Suprapubic skin (tissue), 4 donors: ENCODE measurements around the gene NPC1. TPM values are rescaled to one million over a fixed set of nuclear protein-coding genes. Genes with fewer than 3 reads are reported as not detected.

ENCODE experiments used
- DNase-seq, 2 donors: peaks; one replicate each; pipeline ENCODE4 v3.0.0-alpha.2; 2019; ENCODE audit warnings: low spot score in 2 of 2
- H3K27ac ChIP-seq: fragments of 200-600 bp; sonication (generic); one replicate; pipeline ENCODE4 v1.5.1; 2019
- H3K27me3 ChIP-seq: fragments of 200-600 bp; sonication (generic); one replicate; pipeline ENCODE4 v1.5.1; 2019
- H3K36me3 ChIP-seq: fragments of 200-600 bp; sonication (generic); one replicate; pipeline ENCODE4 v1.5.1; 2019
- H3K4me1 ChIP-seq: fragments of 200-600 bp; sonication (generic); one replicate; pipeline ENCODE4 v1.5.1; 2019
- H3K4me3 ChIP-seq: fragments of 200-600 bp; sonication (generic); one replicate; pipeline ENCODE4 v1.5.1; 2019; ENCODE audit warnings: mild to moderate bottlenecking
- H3K9me3 ChIP-seq: fragments of 200-600 bp; sonication (generic); one replicate; pipeline ENCODE4 v1.5.1; 2019
- EP300 ChIP-seq: sonication (generic); formaldehyde crosslinking; IDR thresholded peaks from one replicate; pipeline ENCODE4 v1.6.1; 2017; ENCODE audit warnings: antibody characterized with exemption
- POLR2A ChIP-seq, 2 donors: fragments of 450-650 bp; IDR thresholded peaks; one replicate each; pipeline ENCODE4 v1.6.1; 2017; ENCODE audit warnings: antibody characterized with exemption in 2 of 2, mild to moderate bottlenecking in 2 of 2, moderate library complexity in 2 of 2
- POLR2AphosphoS5 ChIP-seq, 3 donors: sonication (generic); formaldehyde crosslinking; IDR thresholded peaks; one replicate each; pipeline ENCODE4 v1.6.1; 2017; ENCODE audit warnings: antibody characterized with exemption in 3 of 3
- WGBS: methylation state at CpG from one replicate; pipeline ENCODE4 v1.1.5; 2018; 5-methylcytosine and 5-hydroxymethylcytosine counted together
- total RNA-seq, 4 donors: library from RNA; depleted of rRNA; stranded (reverse); fragments of >200 nt; gene quantifications; one replicate each; pipeline ENCODE4 v1.1.0, GENCODE V29; 2016
- TF ChIP-seq, protein P1 (sequence below), 2 donors: fragments of 200-600 bp in 1 of 2; fragments of 450-650 bp in 1 of 2; sonication (generic) in 1 of 2; IDR thresholded peaks; one replicate each; pipeline ENCODE4 v1.5.1; 2016 to 2019; ENCODE audit warnings: antibody characterized with exemption in 2 of 2, mild to moderate bottlenecking in 1 of 2, moderate library complexity in 1 of 2

NPC1 gene
- total RNA-seq, 4 donors from 2014 or later, result 73.5 to 132 (median 90.3) TPM

DNA sequence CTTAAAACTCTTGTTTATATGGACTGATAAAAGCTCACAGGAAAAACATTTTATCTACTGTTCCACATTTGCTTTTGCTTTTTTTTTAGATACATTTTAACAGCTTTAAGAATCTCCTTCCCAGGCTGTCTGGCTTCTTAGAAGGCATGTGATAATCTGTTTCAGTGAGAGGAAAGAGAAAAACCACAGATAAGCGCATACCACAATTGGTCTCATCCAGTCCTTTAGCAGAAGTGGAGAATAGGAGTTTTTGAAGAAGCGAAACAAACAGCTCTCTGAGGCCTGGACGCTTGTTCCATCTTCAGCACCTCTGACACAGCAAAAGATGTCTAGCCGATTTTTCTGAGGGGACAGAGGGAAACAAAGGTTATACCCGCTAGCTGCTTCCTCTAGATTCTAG lies 45.4 kb downstream of the NPC1 start:
- Histone ChIP-seq H3K27ac (no peak overlapping the region), H3K4me1 (peaks cover 5% of the 10 kb centered on the region), H3K4me3 (no peak overlapping the region), H3K27me3 (no peaks in the 10 kb centered on the region), H3K36me3 (peaks cover 96% of the 10 kb centered on the region), H3K9me3 (no peaks in the 10 kb centered on the region)
- 68% methylated on average over 5 of the region's 5 CpGs for WGBS
- no peak for DNase-seq
- no peak for TF ChIP-seq EP300

DNA sequence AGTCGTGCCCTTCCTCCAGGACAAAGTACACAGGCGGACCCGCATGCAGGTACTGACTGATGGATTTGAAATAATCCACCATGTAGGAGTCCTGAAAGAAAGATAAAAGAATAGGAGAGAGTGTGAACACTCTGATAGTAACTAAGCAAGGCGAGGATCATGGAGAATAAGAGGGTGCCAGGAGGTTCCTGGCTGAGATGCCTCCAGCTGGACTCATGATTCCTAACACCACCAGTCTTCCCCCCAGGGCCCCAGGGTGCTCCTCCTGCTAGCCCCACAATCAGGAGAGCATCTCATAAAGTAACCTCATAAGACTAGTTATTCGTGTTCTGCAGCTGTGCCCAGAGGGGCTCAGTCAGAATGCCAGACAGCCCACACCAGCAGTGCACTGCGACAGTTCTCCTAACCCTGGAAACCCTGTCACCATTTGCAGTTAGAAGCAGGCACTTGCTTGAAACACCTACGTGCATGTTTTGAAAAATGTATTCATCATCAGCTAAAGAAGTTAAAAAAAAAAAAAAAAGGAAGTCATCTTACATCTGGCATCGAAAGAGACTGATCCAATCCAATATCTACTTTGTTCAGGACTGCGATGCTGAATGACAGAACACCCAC lies 46.3 kb downstream of the NPC1 start:
- no peaks in the 10 kb centered on the region for H3K27me3 ChIP-seq
- H3K9me3 ChIP-seq, result no peaks in the 10 kb centered on the region
- TF ChIP-seq EP300, result no peak
- no peak for TF ChIP-seq POLR2AphosphoS5 (IDR thresholded peaks at IDR 0.05)
- TF ChIP-seq, protein P1, sequence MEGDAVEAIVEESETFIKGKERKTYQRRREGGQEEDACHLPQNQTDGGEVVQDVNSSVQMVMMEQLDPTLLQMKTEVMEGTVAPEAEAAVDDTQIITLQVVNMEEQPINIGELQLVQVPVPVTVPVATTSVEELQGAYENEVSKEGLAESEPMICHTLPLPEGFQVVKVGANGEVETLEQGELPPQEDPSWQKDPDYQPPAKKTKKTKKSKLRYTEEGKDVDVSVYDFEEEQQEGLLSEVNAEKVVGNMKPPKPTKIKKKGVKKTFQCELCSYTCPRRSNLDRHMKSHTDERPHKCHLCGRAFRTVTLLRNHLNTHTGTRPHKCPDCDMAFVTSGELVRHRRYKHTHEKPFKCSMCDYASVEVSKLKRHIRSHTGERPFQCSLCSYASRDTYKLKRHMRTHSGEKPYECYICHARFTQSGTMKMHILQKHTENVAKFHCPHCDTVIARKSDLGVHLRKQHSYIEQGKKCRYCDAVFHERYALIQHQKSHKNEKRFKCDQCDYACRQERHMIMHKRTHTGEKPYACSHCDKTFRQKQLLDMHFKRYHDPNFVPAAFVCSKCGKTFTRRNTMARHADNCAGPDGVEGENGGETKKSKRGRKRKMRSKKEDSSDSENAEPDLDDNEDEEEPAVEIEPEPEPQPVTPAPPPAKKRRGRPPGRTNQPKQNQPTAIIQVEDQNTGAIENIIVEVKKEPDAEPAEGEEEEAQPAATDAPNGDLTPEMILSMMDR (IDR thresholded peaks at IDR 0.05), result no peak
- TF ChIP-seq POLR2A (IDR thresholded peaks at IDR 0.05), result no peak
- H3K27ac ChIP-seq, result no peak overlapping the region
- H3K4me1 ChIP-seq, result peaks cover 5% of the 10 kb centered on the region
- H3K4me3 ChIP-seq, result no peak overlapping the region
- no peak for DNase-seq
- H3K36me3 ChIP-seq, result peaks cover 98% of the 10 kb centered on the region
- 75% methylated on average over 9 of the region's 9 CpGs for WGBS

DNA sequence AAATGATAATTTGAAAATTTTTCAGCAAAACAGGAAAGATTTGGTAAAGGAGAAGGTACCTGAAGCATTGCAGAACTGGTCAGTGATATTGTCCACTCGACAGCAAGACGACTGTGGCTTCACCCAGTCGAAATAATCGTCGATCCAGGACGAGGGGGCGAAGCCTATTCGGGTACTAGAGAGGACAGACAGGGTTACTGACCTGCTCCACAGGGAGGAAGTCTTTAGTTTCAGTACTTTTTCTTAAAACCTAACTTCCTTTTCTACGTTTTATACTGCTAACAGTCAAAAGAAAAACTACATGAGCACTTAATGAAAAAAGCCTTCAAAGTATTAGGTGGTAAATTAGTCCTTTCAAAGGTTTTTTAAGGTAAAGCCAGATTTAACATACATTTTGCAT lies 47.0 kb downstream of the NPC1 start:
- H3K27me3 ChIP-seq, result no peaks in the 10 kb centered on the region
- H3K27ac ChIP-seq, result no peak overlapping the region
- peaks cover 98% of the 10 kb centered on the region for H3K36me3 ChIP-seq

DNA sequence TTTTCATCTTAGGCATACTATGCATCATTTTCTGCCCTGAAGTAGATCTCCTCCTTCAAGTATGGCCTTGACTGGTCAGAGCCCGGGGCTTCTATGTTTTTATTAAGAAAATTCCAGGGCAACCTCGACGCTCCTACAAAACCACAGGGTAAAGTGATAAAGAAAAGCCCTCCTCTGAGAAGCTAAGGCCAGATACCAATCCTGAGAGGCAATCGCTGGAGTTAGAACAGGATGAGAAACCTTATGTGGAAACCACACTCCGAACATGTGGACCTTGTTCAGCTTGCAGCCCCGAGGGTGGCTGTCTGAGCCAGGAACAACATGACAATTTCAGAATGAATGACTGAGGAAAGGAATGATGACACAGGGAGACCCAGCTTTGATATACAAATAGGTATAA lies 47.4 kb downstream of the NPC1 start:
- Histone ChIP-seq H3K9me3 (no peaks in the 10 kb centered on the region), H3K36me3 (peaks cover 98% of the 10 kb centered on the region), H3K27me3 (no peaks in the 10 kb centered on the region), H3K4me3 (no peak overlapping the region), H3K4me1 (peaks cover 5% of the 10 kb centered on the region), H3K27ac (no peak overlapping the region)
- TF ChIP-seq POLR2AphosphoS5 (IDR thresholded peaks at IDR 0.05), result no peak
- TF ChIP-seq, protein P1 (IDR thresholded peaks at IDR 0.05), result no peak
- TF ChIP-seq POLR2A (IDR thresholded peaks at IDR 0.05), result no peak
- no peak for TF ChIP-seq EP300
- 67% methylated on average over 6 of the region's 6 CpGs for WGBS
- DNase-seq, result no peak

More for the DNA sequence above, 47.0 kb downstream of the NPC1 start:
- Histone ChIP-seq H3K4me3 (no peak overlapping the region), H3K4me1 (peaks cover 5% of the 10 kb centered on the region), H3K9me3 (no peaks in the 10 kb centered on the region)
- TF ChIP-seq EP300, result no peak
- no peak for TF ChIP-seq POLR2A (IDR thresholded peaks at IDR 0.05)
- TF ChIP-seq, protein P1 (IDR thresholded peaks at IDR 0.05), result no peak
- TF ChIP-seq POLR2AphosphoS5 (IDR thresholded peaks at IDR 0.05), result no peak
- 82% methylated on average over 9 of the region's 9 CpGs for WGBS
- DNase-seq, result no peak

DNA sequence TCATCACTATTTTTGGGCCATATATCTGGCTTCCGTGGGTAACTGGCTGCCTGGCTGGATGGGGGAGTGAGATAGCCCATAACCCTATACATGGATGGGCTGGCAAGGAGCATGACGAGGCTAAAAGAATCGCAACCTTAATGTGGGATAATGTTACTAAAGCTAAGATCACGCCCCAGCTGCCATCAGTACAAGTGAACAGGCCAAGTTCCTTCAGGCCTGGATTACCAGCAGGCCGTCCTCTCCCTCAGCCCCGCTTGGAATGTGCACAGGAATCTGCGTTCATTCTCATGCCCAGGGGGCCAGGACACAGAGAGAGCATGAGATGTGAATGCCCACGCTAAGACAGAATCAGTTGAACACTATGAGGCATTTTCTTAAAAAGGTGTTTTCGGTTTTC lies 48.3 kb downstream of the NPC1 start:
- TF ChIP-seq POLR2AphosphoS5 (IDR thresholded peaks at IDR 0.05), result no peak
- DNase-seq, result no peak
- no peaks in the 10 kb centered on the region for H3K27me3 ChIP-seq
- H3K27ac ChIP-seq, result no peak overlapping the region
- no peak overlapping the region for H3K4me3 ChIP-seq
- peaks cover 5% of the 10 kb centered on the region for H3K4me1 ChIP-seq
- H3K36me3 ChIP-seq, result peaks cover 98% of the 10 kb centered on the region
- no peaks in the 10 kb centered on the region for H3K9me3 ChIP-seq
- WGBS, result 95% methylated on average over 9 of the region's 9 CpGs

DNA sequence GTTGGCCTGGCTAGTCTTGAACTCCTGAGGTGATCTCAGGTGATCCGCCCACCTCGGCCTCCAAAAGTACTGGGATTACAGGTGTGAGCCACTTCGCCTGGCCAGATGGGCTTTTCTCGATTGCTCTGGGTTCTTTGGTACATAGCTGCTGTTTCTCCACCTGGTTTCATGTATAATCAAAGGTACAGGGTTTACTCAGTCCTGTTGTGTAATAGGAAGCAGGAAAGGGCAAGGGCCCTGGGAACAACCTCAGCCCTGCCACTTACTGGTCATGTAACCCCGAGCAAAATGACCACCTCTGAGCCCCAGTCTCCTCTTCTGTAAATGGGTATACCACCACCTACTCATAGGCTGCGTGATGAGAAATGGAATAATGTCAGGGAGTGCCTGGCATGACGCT lies 49.0 kb downstream of the NPC1 start:
- 98% methylated on average over 7 of the region's 7 CpGs for WGBS
- no peak overlapping the region for H3K4me3 ChIP-seq

More for the DNA sequence above, 49.0 kb downstream of the NPC1 start:
- H3K27me3 ChIP-seq, result no peaks in the 10 kb centered on the region
- peaks cover 5% of the 10 kb centered on the region for H3K4me1 ChIP-seq
- TF ChIP-seq POLR2A (IDR thresholded peaks at IDR 0.05) (no peak), EP300 (no peak), POLR2AphosphoS5 (IDR thresholded peaks at IDR 0.05) (no peak)
- TF ChIP-seq, protein P1 (IDR thresholded peaks at IDR 0.05), result no peak
- H3K27ac ChIP-seq, result no peak overlapping the region
- no peaks in the 10 kb centered on the region for H3K9me3 ChIP-seq
- peaks cover 98% of the 10 kb centered on the region for H3K36me3 ChIP-seq
- DNase-seq, result no peak
